ENCODE measurements around the gene MAP1B.
"Not testable (repeated sequence)": the region's sequence is repeated elsewhere in the genome, so short reads cannot be mapped to it uniquely, and the experiment has no call there.

The MAP1B gene

GRCh38 chr5:72167257-72167656 is 60.0 kb downstream of the MAP1B start:
- Histone ChIP-seq H3K4me3 (ENCODE audit: low read length) (no peak overlapping the region), H3K27me3 (ENCODE audit: control insufficient read depth, insufficient read depth, low read length) (no peaks in the 10 kb centered on the region), H3K4me1 (ENCODE audit: control insufficient read depth, insufficient read depth, low read length) (peaks cover 23% of the 10 kb centered on the region), H3K36me3 (ENCODE audit: insufficient read depth, low read length) (peaks cover 28% of the 10 kb centered on the region), H3K9me3 (replicated peaks; ENCODE audit: low read length) (no peaks in the 10 kb centered on the region), H3K4me2 (ENCODE audit: low read length) (no peak overlapping the region), H3K9ac (ENCODE audit: low read depth, low read length) (no peak overlapping the region)

GRCh38 chr5:72167804-72168203 is 60.5 kb downstream of the MAP1B start:
- no peak overlapping the region for H3K4me3 ChIP-seq (ENCODE audit: low read length)
- no peak overlapping the region for H3K4me2 ChIP-seq (ENCODE audit: low read length)
- no peaks in the 10 kb centered on the region for H3K9me3 ChIP-seq (replicated peaks; ENCODE audit: low read length)

GRCh38 chr5:72170101-72170500 is 62.8 kb downstream of the MAP1B start:
- peaks cover 23% of the 10 kb centered on the region for H3K4me1 ChIP-seq (ENCODE audit: control insufficient read depth, insufficient read depth, low read length)
- H3K4me3 ChIP-seq (ENCODE audit: low read length), result no peak overlapping the region
- no peak overlapping the region for H3K4me2 ChIP-seq (ENCODE audit: low read length)
- H3K27me3 ChIP-seq (ENCODE audit: control insufficient read depth, insufficient read depth, low read length), result no peaks in the 10 kb centered on the region
- H3K36me3 ChIP-seq (ENCODE audit: insufficient read depth, low read length), result peaks cover 33% of the 10 kb centered on the region
- no peak overlapping the region for H3K9ac ChIP-seq (ENCODE audit: low read depth, low read length)
- H3K9me3 ChIP-seq (replicated peaks; ENCODE audit: low read length), result no peaks in the 10 kb centered on the region

More at GRCh38 chr5:72167804-72168203, 60.5 kb downstream of the MAP1B start:
- Histone ChIP-seq H3K9ac (ENCODE audit: low read depth, low read length) (no peak overlapping the region), H3K27me3 (ENCODE audit: control insufficient read depth, insufficient read depth, low read length) (no peaks in the 10 kb centered on the region), H3K36me3 (ENCODE audit: insufficient read depth, low read length) (peaks cover 29% of the 10 kb centered on the region), H3K4me1 (ENCODE audit: control insufficient read depth, insufficient read depth, low read length) (peaks cover 23% of the 10 kb centered on the region)

GRCh38 chr5:72171181-72171580 is 63.9 kb downstream of the MAP1B start:
- H3K9ac ChIP-seq (ENCODE audit: low read depth, low read length); H3K4me2 ChIP-seq (ENCODE audit: low read length); H3K4me3 ChIP-seq (ENCODE audit: low read length); H3K9me3 ChIP-seq (replicated peaks; ENCODE audit: low read length); H3K27me3 ChIP-seq (ENCODE audit: control insufficient read depth, insufficient read depth, low read length): not testable (repeated sequence)
- peaks cover 38% of the 10 kb centered on the region for H3K36me3 ChIP-seq (ENCODE audit: insufficient read depth, low read length)
- peaks cover 12% of the 10 kb centered on the region for H3K4me1 ChIP-seq (ENCODE audit: control insufficient read depth, insufficient read depth, low read length)

GRCh38 chr5:72171667-72172066 is 64.4 kb downstream of the MAP1B start:
- H3K27me3 ChIP-seq (ENCODE audit: control insufficient read depth, insufficient read depth, low read length), result no peaks in the 10 kb centered on the region
- H3K4me2 ChIP-seq (ENCODE audit: low read length), result no peak overlapping the region
- peaks cover 7% of the 10 kb centered on the region for H3K4me1 ChIP-seq (ENCODE audit: control insufficient read depth, insufficient read depth, low read length)
- no peak overlapping the region for H3K4me3 ChIP-seq (ENCODE audit: low read length)
- peaks cover 37% of the 10 kb centered on the region for H3K36me3 ChIP-seq (ENCODE audit: insufficient read depth, low read length)
- no peaks in the 10 kb centered on the region for H3K9me3 ChIP-seq (replicated peaks; ENCODE audit: low read length)
- H3K9ac ChIP-seq (ENCODE audit: low read depth, low read length), result no peak overlapping the region

GRCh38 chr5:72172786-72173185 is 65.5 kb downstream of the MAP1B start:
- no peak overlapping the region for H3K4me2 ChIP-seq (ENCODE audit: low read length)
- H3K4me3 ChIP-seq (ENCODE audit: low read length), result no peak overlapping the region
- H3K36me3 ChIP-seq (ENCODE audit: insufficient read depth, low read length), result peaks cover 41% of the 10 kb centered on the region
- H3K27me3 ChIP-seq (ENCODE audit: control insufficient read depth, insufficient read depth, low read length), result no peaks in the 10 kb centered on the region
- no peak overlapping the region for H3K9ac ChIP-seq (ENCODE audit: low read depth, low read length)
- no peaks in the 10 kb centered on the region for H3K4me1 ChIP-seq (ENCODE audit: control insufficient read depth, insufficient read depth, low read length)
- no peaks in the 10 kb centered on the region for H3K9me3 ChIP-seq (replicated peaks; ENCODE audit: low read length)

- no peaks in the 10 kb centered on the region for H3K9me3 ChIP-seq (replicated peaks; ENCODE audit: low read length)
- H3K4me3 ChIP-seq (ENCODE audit: low read length), result no peak overlapping the region
- H3K27me3 ChIP-seq (ENCODE audit: control insufficient read depth, insufficient read depth, low read length), result no peaks in the 10 kb centered on the region
- H3K9ac ChIP-seq (ENCODE audit: low read depth, low read length), result no peak overlapping the region
- peaks cover 35% of the 10 kb centered on the region for H3K4me1 ChIP-seq (ENCODE audit: control insufficient read depth, insufficient read depth, low read length)
- H3K36me3 ChIP-seq (ENCODE audit: insufficient read depth, low read length), result peaks cover 28% of the 10 kb centered on the region
- no peak overlapping the region for H3K4me2 ChIP-seq (ENCODE audit: low read length)
Observed at GRCh38 chr5:72177538-72177937, 70.3 kb downstream of the MAP1B start.

GRCh38 chr5:72179028-72179815 is 71.9 kb downstream of the MAP1B start:
- Histone ChIP-seq H3K36me3 (ENCODE audit: insufficient read depth, low read length) (peaks cover 33% of the 10 kb centered on the region), H3K9ac (ENCODE audit: low read depth, low read length) (peak overlapping the region; percentile 81), H3K27me3 (ENCODE audit: control insufficient read depth, insufficient read depth, low read length) (no peaks in the 10 kb centered on the region), H3K4me3 (ENCODE audit: low read length) (peak overlapping the region; percentile 66), H3K4me2 (ENCODE audit: low read length) (peak overlapping the region; percentile 78), H3K9me3 (replicated peaks; ENCODE audit: low read length) (no peaks in the 10 kb centered on the region), H3K4me1 (ENCODE audit: control insufficient read depth, insufficient read depth, low read length) (peaks cover 40% of the 10 kb centered on the region)

GRCh38 chr5:72179816-72180440 is 72.7 kb downstream of the MAP1B start:
- H3K4me2 ChIP-seq (ENCODE audit: low read length), result peak overlapping the region; percentile 78
- H3K9me3 ChIP-seq (replicated peaks; ENCODE audit: low read length), result no peaks in the 10 kb centered on the region
- H3K9ac ChIP-seq (ENCODE audit: low read depth, low read length), result peak overlapping the region; percentile 81
- H3K4me1 ChIP-seq (ENCODE audit: control insufficient read depth, insufficient read depth, low read length), result peaks cover 40% of the 10 kb centered on the region
- H3K27me3 ChIP-seq (ENCODE audit: control insufficient read depth, insufficient read depth, low read length), result no peaks in the 10 kb centered on the region
- peaks cover 37% of the 10 kb centered on the region for H3K36me3 ChIP-seq (ENCODE audit: insufficient read depth, low read length)
- peak overlapping the region; percentile 66 for H3K4me3 ChIP-seq (ENCODE audit: low read length)

- Histone ChIP-seq H3K9me3 (replicated peaks; ENCODE audit: low read length) (no peaks in the 10 kb centered on the region), H3K4me3 (ENCODE audit: low read length) (peak overlapping the region; percentile 66), H3K4me1 (ENCODE audit: control insufficient read depth, insufficient read depth, low read length) (peaks cover 43% of the 10 kb centered on the region), H3K36me3 (ENCODE audit: insufficient read depth, low read length) (peaks cover 44% of the 10 kb centered on the region), H3K4me2 (ENCODE audit: low read length) (peak overlapping the region; percentile 78), H3K27me3 (ENCODE audit: control insufficient read depth, insufficient read depth, low read length) (no peaks in the 10 kb centered on the region), H3K9ac (ENCODE audit: low read depth, low read length) (peak overlapping the region; percentile 81)
Observed at GRCh38 chr5:72180925-72181324, 73.7 kb downstream of the MAP1B start.

- Histone ChIP-seq H3K4me3 (ENCODE audit: low read length) (no peak overlapping the region), H3K27me3 (ENCODE audit: control insufficient read depth, insufficient read depth, low read length) (no peaks in the 10 kb centered on the region), H3K9me3 (replicated peaks; ENCODE audit: low read length) (no peaks in the 10 kb centered on the region), H3K36me3 (ENCODE audit: insufficient read depth, low read length) (peaks cover 45% of the 10 kb centered on the region), H3K4me1 (ENCODE audit: control insufficient read depth, insufficient read depth, low read length) (peaks cover 47% of the 10 kb centered on the region), H3K4me2 (ENCODE audit: low read length) (peak overlapping the region; percentile 20), H3K9ac (ENCODE audit: low read depth, low read length) (no peak overlapping the region)
Observed at GRCh38 chr5:72182686-72183085, 75.4 kb downstream of the MAP1B start.

GRCh38 chr5:72183101-72183520 is 75.8 kb downstream of the MAP1B start:
- Histone ChIP-seq H3K27me3 (ENCODE audit: control insufficient read depth, insufficient read depth, low read length) (no peaks in the 10 kb centered on the region), H3K9me3 (replicated peaks; ENCODE audit: low read length) (no peaks in the 10 kb centered on the region), H3K4me1 (ENCODE audit: control insufficient read depth, insufficient read depth, low read length) (peaks cover 46% of the 10 kb centered on the region), H3K36me3 (ENCODE audit: insufficient read depth, low read length) (peaks cover 50% of the 10 kb centered on the region), H3K4me2 (ENCODE audit: low read length) (no peak overlapping the region), H3K9ac (ENCODE audit: low read depth, low read length) (no peak overlapping the region), H3K4me3 (ENCODE audit: low read length) (no peak overlapping the region)

Measured in skeletal muscle satellite cell (primary cell).